DMS 273 treated with DMSO at 0.1 percent for 48 hours (cell line): Measurements from ENCODE around the gene ADAM19.

Experiments
- DNase-seq: peaks from one replicate; lab custom pipeline; 2025; lab: John Stamatoyannopoulos, UW

ADAM19 gene

DNA sequence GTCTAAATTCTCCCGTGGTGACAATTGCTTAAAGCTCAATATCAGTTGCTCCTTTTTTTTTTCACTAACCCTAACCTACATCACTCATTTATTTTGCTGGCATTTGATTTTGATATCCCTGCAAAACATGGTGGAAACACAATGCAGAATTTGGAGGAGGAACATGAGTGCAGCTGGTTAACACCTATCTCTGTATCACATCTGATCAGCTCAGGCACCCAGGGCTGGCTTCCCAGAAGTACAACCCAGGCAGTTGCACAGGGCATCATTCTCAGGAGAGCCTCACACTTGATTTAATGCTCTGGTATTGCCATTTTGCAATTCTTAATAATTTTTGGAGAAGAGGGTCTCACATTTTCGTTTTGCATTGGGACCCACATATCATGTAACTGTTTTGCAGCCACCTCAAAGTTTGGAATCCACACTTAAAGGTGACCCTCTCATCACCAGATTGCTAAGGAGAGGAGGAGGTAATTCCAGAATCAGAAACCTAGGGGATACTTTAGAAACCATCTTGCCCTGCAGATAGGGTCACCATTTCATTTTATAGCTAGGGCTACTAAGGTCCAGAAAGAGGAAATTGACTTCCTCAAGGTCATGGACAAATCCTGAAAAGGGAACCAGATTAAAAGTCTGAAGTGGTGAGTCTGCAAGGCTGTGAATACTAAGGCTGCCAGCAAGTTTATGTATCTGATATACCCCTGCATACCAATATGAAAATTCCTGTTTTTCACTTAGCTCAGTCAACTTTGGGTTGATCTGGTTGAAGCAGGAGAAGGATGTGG lies 19.3 kb upstream of the ADAM19 start:
- no peak for DNase-seq

DNA sequence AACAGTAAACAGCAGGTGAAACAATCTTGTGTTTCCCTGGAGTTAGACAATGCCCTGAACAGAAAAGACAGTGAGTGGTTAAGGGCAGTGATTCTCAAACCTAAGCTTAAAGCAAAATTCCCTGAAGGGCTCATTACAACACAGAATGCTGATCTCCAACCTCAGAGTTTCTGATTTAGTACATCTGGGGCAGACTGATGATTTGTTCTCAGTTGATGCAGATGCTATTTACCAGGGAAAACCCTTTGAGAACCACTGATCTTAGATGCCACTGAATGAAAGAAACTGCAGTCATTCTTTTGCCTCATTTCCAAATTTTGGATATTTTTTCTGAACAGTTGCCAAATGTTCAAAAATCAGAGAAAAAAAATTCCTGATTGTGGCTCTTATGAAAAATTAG lies 18.7 kb upstream of the ADAM19 start:
- DNase-seq: no peak

DNA sequence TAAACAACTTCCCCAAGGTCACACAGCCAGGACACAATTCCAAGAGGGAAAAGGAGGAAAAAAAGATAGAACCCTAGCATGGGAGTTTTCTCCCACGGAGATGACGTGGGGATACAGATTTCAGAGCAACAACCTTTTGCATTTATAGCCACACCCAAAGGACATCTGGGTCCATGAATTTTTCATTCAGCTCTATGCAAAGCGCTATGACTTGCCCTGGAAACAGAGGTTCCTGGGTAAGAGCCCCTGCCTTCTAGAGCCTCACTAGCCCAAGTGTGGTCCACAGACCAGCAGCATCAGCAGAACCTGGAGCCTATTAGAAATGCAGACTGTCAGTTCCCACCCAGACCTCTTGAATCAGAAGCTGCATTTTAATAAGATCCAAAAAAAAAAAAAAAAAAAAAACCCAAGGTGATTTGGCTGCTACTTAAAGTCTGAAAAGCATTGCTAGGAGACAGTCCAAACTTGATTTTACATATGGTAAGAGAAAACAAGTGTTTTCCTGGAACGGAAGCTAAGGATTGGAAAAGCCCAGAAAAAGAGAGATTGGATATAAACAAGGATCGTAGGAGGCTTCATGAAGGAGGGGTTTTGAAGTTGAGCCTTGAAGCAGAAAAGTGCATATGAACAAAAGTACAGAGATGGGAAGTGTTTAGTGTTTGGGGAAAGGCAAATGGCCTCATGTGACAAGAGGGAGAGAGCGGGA lies 17.6 kb upstream of the ADAM19 start:
- DNase-seq: no peak

DNA sequence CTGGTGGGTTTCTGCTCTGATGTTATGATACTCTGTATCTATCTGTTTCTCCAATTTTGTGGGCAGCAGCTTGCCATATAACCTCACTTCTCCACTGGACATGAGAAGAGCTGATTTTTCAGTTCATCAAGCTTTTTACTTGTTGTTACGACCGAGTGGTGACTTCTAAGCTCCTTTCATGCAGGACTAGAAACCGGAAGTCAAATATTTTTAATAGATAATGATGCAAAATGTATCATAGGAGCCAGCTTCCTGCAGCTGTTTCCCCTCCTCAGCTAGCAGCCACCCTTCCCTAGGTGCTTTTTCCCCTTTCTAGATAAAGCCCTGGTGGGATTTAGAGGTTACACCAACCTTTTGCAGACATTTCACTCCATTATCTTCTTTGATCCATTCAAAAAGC lies 17.0 kb upstream of the ADAM19 start:
- DNase-seq: no peak

DNA sequence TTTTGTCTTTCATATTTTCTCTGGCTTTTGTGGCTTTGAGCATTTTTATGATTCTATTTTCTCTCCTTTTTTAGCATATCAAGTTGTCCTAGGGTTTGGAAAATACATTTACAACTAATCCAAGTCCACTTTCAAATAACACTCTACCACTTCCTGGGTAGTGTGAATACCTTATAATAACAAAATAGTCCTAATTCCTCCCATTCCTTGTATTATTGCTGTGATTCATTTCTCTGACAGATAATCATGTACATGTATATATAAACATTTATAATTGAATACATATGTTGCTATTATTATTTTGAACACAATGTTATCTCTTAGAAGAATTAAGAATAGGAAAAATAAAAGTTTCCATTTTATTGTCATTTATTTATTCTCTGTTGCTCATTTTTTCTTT lies 14.9 kb upstream of the ADAM19 start:
- DNase-seq: no peak

DNA sequence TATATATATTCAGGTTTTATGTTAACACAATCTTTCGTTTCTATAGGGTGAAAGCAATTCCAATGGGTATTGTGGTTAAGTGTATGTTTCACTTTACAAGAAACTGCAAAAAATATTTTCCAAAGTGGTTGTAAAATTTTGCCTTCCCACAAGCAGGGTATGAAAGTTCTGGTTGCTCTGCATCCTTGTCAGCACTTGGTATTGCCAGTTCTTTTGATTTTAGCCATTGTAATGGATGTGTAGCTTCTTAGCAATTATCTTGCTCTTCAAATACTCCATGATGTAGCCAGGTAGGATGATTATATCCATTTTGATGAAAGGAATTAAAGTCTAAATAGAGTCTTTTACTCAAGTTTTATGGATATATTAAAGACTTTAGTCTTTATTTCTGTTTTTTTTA lies 9.1 kb upstream of the ADAM19 start:
- no peak for DNase-seq

DNA sequence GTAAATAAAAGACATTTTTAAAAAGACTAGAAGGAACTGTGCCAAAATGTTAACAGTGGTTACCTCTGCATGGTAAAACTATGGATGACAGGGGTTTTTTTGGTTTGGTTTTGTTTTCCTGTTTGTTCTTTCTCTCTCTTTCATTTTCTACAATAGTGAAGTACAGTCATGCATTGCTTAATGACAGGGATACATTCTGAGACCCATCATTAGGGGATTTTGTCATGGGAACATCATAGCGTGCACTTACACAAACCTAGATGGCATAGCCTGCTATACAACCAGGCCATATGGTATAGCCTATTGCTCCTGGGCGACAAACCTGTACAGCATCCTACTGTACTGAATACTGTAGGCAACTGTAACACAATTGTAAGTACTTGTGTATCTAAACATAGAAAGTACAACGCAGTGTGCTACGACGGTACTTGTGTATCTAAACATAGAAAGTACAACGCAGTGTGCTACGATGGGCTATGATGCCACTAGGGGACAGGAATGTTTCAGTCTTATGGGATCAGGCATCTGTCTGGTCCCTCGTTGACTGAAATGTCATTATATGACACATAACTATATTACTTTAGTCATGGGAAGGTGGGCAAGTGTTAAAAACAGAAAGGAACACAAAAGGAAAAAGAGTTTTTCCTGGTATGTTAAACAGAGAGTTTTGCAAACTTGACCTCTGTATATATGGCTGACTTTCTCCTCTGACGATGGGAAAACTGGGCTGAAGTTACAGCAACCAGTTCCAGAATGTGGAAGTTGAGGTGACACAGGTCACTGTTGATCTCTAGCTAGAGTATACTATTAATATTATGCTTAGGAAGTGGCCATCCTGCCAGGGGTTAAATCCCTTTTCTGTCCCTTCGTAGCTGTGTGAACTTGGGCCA lies 7.4 kb upstream of the ADAM19 start:
- DNase-seq: no peak

DNA sequence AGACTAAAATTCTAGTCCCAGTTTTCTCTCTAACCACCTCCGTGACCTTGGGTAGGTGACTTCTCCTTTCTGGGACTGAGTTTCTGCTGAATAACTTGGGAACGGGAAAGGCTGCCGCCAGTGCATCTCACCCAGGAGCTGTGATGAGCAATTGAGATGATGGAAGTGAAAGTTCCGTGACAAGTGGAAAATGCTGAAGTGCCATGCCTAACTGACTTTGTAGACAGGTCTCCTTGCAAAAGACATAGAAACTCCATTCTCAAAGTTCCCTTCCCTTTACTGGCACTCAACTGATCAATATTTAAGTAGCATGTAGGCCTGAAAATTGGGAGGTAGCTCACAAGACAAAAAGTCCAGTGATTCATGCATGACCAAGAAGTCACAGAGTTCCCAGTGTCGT lies 6.3 kb upstream of the ADAM19 start:
- DNase-seq: no peak

DNA sequence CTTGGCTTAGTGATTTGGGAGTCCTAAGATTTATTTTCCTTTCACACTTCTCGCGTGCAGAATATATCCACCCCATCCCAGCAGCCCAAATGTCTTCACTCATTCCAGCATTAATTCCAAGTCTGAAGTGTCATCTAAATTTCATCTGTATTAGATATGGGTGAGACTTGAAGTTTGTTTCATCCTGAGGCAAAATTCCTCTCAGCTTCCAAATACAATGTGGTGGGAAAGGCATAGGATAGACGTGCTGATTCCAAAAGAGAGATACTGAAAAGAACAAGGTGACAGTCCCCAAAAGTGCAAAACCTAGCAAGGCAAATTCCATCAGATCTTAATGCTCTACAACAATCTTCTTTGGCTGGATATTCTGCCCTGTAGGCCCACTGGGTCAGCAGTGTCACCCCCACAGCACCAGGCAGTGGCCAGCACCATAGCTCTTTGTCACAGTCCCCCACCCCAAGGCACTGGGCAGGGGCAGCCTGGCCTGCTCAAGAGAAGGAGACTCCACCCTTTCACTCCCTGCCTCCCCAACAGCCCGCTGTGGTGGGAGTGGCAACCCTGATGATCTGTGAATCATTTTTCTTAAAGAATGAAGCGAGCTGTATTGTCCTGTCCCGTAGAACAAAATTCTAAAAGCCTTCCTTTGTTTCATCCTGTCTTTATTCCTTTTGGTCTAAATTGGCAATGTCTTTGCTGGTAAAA lies 2.7 kb upstream of the ADAM19 start:
- no peak for DNase-seq

DNA sequence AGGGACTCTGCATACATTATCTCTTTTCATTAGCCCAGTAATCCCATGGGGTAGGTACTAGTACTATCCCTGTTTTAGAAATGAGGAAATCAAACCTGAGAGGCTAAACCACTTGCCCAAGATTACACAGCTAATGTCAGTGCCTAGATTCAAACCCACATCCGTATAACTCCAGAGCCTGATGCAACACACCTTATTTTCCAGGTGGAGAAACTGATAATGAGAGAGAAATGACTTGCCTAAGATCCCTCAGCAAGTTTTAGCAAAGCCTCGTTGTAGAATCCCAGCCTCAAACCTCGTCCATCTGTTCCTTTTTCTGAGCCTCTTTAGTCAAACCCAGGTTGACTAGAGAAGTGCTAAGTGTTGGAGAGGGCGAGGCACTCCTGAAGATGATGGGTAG lies 1.1 kb upstream of the ADAM19 start:
- DNase-seq: no peak

DNA sequence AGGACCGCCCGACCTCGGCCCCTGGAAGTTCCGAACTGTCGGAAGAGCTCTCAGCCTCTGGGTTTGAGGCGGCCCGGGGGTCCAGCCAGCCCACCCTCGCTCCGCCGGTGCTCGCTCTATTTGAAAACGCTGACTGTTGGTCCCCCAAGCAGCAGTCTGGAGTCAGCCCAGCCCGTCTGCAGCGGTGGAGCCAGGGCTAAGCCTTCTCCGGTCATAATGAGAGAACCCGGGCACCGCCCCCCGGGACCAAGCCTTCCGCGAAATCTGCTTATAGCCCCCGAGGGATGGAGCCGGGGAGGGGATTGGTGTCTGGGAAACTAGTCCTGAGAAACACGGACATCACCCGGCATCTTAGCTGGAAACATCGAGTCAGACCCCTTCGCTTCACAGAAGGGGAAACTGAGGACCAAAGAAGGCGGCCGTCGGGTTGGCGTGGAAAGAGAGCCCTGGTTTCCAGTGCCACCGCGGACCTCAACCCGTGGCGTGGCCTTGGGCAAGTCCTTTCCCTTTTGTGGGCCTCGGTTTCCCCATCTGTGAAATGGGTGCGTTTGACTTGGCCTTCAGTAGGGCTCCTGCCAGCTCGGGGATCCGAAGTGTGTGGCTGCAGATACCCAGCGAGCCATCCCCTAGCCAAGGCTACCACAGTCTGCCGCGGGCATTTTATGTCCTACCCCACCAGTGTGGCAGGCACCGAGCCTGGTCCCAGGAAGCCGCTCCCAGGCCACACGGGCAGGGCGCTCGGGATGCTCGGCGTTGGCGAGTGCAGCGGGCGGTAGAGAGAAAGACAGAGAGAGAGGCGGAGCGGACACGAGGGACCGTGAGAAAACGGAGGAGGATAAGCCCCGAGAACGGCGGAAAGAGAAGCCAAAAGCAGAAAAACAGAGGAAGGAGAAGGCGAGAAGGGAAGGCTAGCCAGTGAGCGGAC lies 857 bp downstream of the ADAM19 start:
- DNase-seq: no peak

DNA sequence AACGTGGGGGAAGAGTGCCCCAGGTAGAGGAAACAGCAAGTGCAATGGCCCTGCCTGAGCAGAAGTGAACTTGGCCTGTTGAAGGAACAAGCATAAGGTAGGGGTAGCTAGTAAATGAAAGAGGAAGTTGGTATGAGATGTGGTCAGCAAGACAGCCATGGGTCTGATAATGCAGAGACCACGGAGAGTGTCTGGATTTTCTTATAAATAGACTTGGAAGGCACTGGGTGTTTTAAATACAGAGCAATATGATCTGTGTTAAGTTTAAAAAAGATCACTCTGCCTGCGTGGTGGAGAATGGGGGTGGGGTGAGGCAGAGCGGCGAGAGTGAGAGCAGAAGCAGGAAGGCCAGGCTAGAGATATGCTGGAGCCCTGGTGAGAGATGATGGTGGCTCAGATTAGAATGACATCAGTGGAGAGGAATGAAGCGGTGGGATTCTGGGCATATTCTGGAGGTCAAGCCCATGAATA lies 4.2 kb downstream of the ADAM19 start:
- DNase-seq: no peak

DNA sequence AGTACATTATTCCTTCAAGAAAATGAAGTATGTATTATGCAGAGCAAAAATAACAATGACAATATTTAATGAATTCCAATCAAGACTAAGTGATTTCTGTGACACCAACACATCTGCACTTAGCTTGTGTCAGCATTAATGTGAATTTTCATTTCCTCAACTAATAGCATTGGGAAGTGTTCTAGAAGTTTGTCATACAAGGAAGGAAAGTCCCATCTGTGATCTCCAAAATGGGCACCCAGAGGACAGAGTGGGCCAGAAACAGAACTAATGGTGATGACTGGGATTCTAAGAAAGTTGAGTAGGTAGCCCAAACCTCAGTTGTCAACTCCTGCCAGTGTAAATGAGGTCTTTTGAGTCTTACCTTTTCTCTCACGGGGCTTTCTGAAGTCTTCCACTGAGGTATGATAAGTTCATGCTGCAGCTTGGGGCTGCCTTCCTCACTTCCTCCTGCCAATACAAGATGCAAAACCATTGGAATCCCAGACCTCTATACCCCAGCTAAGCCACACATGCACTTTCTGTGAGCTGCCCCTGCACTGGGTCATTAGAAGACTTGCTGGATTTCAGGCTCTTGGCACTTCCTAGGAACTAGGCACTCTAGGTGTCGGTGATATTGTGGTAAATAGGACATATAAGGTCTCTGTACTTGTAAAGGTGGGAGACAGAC lies 4.9 kb downstream of the ADAM19 start:
- no peak for DNase-seq

DNA sequence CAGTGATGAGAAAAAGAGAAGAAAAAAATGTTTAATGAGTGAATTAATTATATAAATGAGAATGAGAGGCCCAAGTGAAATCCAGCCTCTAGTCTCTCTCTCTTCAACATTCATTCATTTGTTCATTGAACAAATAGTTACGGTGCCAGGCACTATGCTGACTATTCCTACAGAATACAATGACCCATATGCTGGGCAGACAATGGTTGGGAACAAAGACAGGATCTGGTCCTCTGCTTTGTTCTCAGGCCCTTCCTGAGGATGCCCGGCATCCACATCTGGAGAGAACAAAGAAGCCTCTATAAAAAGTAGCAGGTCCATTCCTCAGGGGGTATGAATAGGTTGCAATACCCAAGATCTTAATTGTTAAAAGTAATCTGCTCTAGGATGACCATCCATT lies 6.9 kb downstream of the ADAM19 start:
- DNase-seq: no peak

DNA sequence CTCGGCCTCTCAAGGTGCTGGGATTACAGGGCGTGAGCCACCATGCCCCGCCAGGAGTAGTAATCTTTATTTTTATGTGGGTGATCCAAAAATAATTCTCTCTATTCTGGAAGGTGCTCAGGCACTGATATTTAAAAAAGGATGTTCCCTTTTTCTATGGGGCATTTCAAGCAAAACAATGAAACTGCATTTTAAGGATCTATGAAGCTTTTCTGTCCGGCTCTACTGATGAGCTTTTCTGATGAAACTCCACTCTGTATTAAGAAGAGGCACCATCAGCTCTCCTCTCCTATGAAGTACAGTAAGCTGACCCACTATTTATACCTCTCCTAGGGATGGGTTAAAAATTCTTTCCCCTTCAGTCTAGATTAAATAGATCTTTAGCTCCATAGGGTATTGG lies 7.4 kb downstream of the ADAM19 start:
- no peak for DNase-seq

DNA sequence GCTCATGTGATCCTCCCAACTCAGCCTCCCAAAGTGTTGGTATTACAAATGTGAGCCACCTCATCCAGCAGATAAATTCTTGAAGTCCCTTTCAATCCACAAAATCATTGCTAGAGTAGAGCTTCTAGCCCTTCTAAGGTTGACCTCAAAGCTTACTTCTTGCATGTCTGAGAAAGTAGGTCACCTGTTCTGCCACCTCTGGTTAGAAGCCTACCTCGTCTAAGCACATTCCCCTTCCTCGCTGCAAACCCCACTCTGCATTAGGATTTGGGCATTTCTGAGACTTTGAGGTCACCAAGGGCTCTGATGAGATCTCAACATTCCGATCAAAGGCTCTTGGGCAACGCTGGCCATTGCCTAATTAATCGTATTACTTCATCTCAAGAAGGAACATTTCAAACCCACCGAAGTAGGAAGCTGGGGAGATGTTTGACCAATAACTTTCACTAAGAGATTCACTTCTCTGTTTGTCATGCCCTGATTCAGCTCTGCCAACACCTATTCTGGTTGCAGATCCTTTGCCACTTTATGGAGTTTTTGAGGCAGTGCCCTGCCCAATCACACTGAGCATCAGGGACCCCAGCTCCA lies 8.6 kb downstream of the ADAM19 start:
- no peak for DNase-seq

DNA sequence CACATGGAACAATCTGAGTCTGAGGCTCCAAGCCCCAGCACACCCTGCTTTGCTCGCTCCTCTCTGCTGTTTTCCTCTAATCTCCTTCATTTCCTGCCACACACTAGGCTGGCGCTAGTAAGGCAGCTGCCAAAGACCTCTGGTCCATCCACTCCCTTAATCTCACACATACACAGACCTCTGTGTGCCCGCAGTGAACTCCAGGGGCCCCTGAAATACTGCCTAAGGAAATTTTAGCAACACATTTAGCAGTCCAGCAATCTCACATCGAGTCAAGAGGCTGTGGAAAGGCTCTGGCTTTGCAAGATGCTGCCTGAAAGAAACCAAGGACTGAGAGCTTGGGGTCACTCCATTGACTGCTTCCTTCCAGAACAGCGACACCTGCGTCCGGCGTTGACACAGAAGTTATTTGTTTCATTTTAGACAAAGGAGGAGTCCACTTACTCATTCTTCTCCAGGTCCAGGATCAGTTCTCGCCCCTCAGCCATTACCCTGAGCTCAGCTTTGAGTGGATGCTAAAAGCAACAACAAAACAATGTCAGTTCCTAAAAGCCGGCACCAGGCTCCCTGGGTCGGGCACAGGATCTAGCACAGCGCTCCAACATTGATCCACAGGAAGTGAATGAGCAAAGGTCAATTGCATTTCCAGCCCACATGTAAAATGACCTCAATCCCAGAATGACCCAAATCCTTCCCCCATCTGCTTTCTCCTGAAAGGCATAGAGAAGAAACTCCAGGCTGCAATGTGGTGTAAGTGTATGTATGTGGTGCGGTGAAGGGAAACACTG lies 11.5 kb downstream of the ADAM19 start:
- DNase-seq: no peak

DNA sequence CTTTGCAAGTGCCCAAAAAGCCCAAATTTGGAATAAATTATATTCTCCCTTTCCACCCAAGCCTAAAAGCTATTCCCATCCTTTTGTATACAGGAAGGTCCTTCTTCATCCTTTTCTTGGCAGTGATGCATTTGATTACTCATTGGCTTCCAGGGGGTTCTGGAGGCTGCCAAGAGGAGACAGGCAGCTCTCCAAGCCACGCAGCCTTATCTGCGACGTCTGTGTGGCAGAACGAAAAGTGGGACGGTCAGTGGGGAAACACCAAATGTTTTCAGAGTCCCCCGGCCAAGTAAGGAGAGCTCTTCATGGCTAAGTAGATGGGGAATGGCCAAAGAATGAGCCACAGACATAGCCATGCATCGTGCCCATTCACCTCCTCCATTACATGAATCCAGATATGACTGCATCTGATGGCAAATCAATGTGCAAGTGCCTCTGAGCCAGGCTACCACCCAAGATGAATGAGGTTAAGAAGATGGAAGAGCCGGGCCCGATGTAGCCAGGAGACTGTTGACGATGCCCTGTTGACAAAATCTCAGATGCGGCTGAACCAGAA lies 12.1 kb downstream of the ADAM19 start:
- DNase-seq: no peak

DNA sequence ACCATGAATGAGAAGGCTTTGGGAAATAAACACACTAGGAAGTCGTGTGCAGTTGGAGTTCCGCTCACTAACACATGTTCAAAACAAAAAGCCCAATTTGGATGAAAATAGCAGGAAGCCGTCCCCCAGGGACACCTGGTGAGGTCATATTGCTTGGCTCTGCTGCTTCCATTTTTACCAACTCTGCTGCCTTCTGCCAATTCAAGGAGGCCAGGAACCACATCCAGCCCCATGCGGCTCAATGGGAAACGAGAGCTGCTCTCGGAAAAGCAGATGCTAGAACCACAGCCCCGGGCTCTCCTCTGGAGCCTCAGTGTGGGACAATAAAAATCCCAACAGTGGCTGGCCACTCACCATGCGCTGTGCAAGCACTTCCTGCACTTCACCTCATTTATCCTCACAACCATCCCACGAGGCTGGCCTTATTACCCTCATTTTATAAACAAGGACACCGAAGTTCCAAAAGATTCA lies 13.4 kb downstream of the ADAM19 start:
- DNase-seq: no peak
